Stimulated activated CD8-positive, alpha-beta memory T cell treated with anti-CD3 and anti-CD28 coated beads, Interleukin-2, amount 100 ng/mL, for 48 hours (primary cell): ENCODE measurements around the gene ZBTB14.
A peak's percentile ranks its signal among the peaks of the same experiment; 100 is the strongest.

Experiments used
- DNase-seq, 2 donors: peaks; one replicate each; pipeline ENCODE4 v3.0.0-alpha.2; 2020; ENCODE audit warnings: low read depth in 2 of 2

The ZBTB14 gene, protein sequence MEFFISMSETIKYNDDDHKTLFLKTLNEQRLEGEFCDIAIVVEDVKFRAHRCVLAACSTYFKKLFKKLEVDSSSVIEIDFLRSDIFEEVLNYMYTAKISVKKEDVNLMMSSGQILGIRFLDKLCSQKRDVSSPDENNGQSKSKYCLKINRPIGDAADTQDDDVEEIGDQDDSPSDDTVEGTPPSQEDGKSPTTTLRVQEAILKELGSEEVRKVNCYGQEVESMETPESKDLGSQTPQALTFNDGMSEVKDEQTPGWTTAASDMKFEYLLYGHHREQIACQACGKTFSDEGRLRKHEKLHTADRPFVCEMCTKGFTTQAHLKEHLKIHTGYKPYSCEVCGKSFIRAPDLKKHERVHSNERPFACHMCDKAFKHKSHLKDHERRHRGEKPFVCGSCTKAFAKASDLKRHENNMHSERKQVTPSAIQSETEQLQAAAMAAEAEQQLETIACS

DNA sequence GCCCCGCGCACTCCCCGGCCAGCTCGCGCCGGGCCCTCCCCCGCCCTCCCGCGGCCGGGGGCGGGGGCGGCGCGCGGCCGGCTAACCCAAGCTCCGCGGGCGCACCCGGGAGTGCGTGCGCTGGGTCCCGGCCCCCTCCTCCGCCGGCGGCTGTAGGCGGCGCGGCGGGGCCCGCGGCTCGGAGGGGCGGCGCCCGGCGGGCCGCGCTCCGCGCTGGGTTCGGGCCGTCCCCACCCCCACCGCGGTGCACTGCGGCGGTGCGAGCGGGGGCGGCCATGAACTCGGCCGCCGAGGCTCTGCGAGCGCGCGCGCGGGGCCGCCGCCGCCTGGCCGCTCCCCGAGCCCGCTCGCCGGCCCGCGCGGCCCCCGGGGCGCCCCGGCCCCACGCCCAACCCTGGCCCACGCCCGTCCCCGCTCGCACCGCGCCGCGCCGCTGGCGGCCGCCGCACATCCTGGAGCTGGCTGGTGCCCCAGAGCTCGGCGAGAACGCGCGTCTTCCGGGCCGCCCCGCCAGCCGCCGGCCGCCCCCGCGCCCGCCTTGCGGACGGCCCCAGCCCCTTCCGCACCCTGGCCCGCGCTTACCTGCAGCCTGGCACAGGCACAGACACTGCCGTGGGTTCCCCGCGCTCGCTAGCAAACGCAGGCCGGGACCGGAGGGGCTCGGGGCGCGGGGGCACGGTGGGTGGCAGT, at the start of gene ZBTB14:
ZBTB14 (minus strand) TSS at position 496 of the 690 bp plus-strand sequence. CDS start 2,480 bp downstream, outside the sequence.
- DNase-seq: peak; percentile 36 to 48

DNA sequence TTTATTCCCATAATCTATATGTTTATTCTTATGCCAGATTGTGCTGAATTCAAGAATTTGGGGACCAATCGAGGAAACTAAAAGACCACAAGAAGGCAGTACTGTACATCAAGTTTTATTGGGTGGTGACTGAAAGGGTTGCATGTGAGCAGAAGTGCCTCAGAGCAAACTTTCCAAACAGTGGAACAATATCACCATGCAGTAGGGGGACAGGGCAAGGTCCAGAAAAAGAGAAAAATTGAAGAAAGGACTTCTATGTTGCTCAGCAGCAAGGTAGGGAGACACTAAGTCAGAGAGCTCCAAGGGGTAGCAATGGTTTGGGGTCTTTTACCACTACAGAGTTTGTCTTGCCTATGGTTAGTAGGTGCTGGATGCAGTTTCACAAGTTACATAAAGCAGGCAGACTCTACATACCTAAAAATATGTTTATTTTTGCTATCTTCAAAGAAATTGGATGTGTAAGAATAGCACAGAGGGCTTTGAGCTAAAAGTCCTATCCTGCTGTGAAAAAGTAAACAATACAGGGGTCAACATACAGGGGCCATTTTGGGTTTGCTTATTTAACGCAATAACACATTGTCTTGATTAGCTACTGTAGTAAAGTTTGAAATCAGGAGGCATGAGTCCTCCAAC, 43.8 kb upstream of the ZBTB14 start:
- DNase-seq: no peak

DNA sequence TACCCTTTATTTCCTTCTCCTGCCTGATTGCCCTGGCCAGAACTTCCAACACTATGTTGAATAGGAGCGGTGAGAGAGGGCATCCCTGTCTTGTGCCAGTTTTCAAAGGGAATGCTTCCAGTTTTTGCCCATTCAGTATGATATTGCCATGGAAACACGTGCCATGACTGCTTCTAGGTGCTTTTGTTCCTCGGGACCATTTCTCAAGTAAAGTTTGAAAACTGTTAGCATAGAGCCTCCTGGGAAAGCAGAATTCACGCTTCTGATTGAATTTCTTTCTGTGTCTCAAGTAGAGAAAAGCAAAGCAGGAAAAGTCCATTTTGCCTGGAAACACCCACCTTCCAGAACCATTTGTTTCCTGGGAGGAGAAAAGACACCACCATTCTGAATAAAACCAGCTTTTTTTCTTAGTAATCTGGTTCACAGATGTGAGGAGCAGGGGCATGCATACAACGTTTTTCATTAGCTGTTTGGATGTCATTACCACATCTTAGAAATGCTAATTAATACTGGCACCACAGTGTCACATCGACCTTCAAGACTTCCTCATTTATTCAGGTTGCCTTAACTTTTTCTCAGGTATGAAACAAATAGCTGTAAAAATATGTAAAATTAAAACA, 39.0 kb upstream of the ZBTB14 start:
- DNase-seq: no peak

DNA sequence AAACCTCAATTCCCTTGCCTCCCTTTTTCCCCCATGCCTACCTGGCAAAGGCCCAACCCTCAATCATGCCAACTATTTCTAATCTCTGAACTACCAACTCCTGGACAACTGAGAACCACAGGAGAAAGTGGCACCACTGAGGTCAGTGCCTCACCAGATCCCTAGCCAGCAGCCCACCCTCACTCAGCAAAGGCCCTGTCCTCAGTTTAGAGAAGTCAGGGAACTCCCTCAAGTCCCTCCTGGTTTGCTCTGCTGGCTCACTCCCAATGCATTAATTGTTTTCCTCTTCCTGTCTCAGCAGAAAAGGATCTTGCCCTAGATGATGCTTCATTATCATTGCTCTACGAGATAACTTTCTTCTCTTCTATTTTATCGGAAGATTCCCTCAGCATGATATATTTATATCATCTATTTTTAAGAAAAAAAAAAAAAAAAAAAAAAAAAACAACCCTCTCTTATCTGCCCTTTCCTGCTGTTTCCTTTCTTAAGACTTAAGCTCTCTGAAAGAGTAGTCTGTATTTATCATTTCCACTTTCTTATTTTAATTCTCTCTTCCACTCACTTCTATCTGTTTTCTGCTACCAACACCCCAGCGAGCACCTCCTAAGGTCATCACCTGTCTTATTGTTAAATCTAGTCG, 22.7 kb upstream of the ZBTB14 start:
- no peak for DNase-seq

DNA sequence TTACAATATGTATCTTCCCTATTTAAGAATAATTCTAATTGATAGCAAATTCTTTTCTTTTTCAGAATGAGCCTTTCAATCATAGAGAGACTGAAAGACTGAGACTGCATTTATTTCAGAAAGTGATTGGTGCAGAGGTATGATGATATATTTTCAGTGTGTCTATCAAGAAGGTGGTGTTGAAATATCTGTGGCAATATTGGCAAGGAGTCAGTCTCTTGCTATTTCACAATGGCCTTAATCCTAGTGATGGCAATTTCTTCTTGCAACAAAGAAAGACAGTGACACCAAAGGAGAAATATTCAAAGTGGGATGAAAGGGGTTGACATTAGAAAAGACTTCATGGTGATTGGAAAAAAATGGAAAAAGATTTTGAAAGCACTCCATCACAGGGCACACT, 21.7 kb upstream of the ZBTB14 start:
- DNase-seq: no peak

DNA sequence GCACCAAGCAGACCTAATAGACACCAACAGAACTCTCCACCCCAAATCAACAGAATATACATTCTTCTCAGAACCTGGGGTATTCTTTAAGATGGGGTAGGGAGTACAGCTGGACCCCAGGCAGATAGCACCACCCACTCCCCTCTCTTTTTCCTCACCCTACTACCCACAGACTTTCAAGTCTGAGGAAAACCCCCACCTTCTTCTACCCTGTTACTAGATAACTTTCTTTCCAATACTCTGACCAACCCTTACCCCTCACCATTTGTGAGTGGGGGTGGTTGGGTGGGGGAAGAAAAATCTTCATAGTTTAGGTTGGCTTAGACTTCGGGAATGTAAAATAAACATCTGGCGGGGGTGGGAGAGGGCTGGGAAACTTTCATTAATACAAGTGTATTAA, 20.3 kb upstream of the ZBTB14 start:
- no peak for DNase-seq

DNA sequence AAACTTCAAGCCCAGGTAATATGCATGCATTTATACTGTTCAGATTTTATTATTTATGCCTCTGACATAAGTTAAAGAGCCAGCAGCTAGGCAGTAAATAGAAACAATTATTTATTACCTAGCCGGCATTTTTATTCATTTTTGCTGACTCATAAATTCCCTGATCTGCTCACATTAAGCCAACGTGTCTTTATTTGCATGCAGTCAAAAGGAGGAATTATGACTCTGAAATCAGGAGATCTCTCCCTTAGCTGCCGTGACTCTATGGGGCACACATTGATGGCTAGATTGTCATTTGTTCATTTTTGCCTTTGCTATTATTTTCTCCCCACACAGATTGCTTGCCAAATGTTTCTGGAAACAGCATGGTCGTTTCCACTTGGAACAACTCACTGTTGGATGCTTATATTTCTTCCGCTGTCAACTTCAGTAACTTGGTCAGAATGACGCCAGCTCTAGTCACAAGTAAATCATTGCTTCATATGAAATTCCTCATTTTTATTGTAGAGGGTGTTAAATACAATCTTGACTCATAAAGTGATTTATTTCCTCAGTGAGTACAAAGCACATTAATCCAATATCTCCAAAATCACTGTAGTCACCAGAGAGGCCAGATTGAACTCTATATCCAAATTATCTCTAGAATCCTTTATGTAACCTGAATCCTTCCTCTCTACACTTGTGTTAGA, 15.9 kb upstream of the ZBTB14 start:
- no peak for DNase-seq

DNA sequence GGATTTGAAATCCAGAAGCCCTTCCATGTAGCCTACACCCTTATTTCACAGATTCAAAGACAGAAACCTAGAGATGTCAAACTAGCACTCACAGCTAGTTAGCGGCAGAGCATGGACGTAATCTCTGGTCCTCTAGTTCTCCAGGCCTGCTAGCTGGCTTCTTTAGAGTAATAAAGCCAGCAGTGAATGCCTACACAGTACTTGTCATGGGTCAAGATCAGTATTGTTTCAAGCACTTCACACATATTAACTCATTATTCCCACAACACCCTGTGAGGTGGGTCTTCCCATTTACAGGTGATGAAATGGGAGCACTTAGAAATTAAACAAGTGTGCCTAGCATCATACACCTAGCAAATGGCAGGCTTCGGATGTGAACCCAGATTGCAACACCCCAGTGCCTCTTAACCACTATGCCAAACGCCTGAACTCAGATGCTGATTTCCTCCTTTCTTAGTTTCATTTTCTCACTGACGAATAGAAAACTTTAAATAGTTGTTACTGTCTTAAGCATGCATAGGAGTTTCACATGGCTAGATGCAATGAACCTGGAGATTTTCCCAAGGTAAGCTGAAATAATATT, 14.5 kb upstream of the ZBTB14 start:
- DNase-seq: no peak

DNA sequence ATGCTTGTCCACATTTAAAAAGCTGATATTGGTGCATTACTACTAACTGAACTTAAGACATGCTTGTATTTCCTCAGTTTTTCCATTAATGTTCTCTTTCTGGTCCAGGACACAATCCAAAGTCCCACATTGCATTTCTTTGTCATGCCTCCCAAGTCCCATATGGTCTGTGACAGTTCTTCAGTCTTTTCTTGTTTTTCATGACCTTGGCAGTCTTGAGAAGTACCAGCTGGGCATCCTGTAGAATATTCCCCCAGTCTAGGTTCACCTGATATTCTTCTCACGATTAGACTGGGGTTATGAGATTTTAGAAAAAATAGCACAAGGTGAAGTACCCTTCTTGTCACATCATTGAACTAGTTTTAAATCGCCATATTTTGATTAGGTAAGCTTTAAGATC, 10.3 kb upstream of the ZBTB14 start:
- no peak for DNase-seq

DNA sequence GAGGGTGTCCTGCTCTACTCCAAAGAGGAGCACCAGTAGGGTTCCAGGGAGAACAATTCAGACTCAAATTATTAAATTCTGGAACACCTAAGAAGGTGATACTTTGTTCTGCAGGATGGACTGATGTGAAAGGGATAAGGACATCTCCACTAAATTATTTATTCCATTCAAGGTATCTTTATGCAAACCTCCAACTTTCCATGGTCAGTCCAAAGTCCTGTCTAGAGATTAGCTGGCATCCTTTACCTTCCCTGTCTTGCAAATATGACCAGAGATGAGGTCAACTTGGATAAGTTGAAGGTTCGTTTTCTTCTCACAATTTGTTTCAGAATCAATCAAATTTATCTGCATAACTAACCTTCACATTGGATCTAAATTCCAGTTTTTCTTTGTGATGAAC, 8.7 kb upstream of the ZBTB14 start:
- DNase-seq: no peak

DNA sequence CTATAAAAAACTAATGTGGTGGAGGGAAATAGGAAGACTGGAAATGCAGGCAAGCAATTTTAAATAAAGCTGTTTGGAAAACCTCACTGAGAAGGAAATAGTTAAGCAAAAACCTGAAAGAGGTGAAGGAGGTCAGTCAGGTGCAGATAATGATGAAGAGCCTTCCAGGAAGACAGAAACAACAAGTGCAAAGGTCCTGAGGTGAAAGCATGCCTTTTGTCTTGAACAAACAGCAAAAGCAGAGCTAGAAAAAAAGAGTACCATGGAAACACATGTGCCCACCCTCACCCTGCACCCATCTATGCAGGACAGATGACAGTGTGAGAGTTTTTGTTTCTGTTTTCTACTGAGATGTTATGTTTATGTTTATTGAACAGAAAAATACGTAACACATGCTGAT, 8.1 kb upstream of the ZBTB14 start:
- DNase-seq: no peak

DNA sequence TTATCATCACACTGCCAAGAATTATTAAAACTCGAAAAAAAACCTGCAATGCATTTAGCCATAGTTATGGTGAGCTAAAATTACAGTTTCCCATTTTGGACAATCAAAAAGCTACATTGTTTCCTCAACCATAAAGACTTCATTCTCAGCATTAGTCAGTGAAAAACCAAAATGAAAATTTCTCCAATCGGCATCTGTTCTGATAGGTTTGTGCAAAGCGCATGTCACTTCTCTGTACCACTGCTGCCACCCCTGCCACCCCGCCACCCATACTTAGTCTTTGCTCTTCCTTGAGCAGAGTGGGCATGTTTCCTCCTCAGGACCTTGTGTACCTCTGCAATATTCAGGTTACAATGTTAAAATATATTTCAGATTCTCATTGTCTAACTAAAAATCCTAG, 7.1 kb upstream of the ZBTB14 start:
- no peak for DNase-seq

DNA sequence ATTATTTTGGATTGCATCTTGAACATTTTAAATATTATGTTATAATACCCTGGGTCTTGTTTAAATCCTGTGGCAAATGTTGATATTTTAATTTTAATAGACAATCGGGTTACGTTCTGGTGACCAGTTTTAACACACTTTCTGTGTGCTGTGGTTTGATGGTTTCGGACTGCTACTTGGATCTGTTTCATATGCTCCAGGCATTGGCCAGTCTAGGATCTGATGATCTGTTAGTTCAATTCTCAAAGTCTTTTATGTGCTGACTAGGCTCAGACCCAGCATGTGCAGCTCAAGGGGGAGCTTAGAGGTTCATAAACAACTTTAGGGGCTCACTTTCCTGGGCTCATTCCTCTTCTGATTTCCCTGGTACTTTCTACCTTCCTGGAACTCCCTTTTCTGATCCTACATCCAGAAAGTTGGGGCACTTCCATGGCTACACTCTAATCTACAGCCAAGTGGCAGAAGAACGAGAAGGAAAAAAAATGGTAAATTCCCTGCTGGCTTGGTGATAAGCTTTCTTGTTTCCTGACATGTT, 5.0 kb upstream of the ZBTB14 start:
- DNase-seq: no peak

DNA sequence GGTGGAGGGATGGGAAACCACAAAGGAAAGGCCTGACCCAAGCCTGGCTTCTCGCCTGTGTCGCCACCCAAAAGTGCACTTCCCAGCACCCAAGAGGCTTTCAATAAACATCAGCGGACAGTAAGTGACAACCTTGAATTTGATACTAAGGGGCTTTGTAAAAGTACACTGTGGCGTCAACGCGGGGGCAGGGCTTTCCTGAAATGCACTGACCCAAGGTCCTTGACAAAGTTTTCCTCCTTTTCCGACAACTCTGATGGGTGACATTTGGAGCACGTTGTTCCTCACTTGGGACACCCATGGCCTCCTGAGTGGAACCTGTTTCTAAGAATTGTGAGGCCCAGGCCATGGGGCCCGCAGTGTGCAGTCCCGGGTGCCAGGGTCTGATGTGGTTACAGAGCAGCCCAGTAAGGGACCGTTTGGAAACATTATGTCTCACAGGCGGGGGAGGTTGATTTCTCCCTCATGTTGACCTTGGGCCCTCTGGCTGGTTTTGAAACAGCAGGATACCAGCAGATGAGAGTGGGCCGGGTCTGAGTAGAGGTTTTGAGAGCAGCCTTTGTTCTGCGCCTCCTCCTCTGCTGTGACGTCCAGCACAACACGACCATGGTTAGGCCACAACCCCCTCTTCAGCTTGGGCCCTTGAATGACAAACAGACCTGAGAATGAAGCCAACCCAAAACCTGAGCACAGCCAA, 2.8 kb upstream of the ZBTB14 start:
- DNase-seq: no peak

DNA sequence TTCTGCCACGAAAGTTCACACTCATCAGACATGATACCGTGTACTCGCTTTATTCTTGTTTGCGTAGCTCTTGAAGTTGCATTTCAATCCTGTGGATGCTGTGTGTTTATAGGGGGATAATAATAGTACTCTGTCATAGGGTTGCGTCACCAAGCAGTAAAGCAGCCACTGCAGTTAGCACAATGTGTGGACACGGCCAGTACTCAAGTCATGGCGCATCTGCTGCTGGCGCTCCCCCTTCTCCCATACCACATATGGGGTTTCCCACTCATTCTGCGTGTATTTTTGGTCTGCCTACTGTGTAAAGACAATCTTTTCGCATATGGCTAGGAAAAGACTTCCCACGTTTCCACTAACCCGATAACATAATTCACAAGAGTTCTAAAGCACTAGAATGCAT, 2.1 kb upstream of the ZBTB14 start:
- no peak for DNase-seq

DNA sequence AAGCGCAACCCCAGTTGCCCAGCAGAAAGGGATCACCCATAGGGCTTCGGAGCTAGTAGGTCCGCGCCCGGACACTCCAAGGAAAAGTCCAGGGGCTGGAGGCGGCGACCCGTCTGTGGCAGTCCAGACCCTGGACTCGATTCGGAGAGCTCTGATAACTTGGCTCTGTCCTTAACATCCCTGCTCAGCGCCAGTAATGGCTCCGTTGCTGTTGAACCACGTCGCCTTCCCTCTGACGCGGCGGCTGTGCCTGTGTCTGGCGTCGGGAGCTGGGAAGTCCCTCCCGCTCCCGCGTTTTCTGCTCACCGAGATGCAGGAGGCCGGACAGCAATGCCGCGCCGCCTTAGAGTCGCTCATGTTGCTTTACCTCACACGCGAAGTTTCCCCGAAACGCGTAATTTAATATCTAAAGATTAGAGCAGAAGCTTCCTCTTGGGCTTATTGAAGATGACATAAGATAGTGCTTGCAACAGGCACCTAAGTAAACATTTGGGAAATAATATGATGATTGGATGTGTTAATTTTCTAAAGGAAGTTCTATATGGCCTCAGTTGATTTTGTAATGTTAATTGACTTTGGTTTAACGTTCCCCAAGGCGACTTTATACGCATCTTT, 1.3 kb upstream of the ZBTB14 start:
- DNase-seq: peak; percentile 47 to 53

DNA sequence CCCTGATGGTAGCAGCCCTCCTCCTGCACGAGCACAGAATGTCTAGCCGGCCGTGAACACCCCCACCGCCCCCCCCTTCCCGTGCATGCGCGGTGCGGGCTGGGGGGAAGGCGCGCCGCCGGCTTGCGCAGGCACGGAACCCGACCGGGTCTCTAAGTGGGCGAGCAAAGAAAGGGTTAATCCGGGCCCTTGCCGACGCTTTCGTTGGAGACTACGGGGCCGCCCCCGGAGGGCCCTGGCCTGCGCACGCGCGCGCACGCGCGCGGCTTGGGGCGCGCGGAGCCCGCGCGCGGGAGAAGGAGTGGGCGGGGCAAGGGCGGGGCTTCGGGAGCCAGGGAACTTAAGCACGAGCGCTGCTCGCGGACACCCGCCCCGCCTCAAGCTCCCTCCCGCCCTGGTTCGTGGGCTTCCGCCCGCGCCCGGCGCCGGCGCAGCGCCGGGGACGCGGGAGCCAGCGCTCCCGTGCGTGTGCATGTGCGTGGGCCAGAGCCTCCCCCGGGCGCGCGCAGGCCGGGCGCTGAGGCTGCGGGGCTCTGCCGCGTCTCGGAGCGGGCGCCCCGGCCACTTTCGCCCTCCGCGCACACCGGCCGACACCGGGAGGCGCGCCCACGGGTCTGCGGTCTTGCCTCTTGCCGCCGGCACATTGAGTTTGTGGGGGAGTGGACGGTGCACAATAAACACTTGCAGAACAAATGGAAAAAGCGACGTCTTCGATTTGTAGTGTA, 617 bp upstream of the ZBTB14 start:
- DNase-seq: peak; percentile 92 to 94

DNA sequence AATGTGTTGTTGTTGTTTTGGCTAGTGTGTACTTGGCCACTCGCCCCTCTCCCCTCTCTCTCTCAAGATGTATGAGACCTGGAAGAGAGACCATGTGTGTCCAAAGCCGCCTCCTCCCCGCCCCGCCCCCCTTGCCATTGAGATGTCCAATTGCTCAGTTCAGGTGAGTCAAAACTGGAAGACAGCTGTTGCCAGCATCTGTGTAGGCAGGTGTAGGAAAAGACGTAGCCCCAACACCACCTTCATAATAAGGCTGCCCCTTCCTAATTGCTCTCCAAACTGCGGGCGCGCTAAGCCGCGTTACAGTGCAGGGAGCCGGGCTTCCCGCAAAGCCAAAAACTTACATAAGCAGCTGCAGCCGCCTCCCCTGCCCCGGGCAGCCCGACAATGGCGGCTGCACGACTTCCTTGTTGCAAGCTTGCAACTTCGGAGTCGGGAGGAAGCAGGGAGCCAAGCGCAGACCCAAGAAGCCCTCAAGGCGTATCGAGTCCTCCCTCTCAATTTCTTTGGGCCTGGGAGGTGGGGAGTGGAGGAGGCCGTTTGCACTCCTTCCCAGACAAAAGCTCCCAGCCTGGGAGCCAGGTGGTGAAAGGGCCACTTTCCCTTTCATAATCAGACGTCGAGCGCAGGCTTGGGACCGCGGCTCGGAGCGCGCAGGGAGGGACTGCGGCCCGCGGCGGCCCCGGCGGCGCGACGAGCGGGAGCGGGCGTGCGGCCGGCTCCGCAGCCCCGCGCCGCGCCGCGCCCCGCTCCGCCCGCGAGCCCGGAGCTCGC, 882 bp downstream of the ZBTB14 start:
- DNase-seq: peak; percentile 29 to 53
